SK-N-SH (cell line): ENCODE results near the gene CRYBG1.

ENCODE experiments used
- EP300 ChIP-seq, 2 experiments: IDR thresholded peaks; 2 replicates each; pipeline versions ENCODE4 v1.4.0 to v1.6.1; 2012; ENCODE audit warnings: borderline replicate concordance in 1 of 2, low read depth in 1 of 2, low read length in 1 of 2
- FOSL2 ChIP-seq: IDR thresholded peaks from 2 replicates; pipeline ENCODE4 v1.4.0; 2012; ENCODE audit warnings: low read depth, mild to moderate bottlenecking, moderate library complexity, borderline replicate concordance
- FOXM1 ChIP-seq: IDR thresholded peaks from 2 replicates; pipeline ENCODE4 v1.4.0; 2012; ENCODE audit warnings: low read depth, mild to moderate bottlenecking
- GABPA ChIP-seq: IDR thresholded peaks from 2 replicates; pipeline ENCODE4 v1.4.0; 2012; ENCODE audit warnings: low read depth, mild to moderate bottlenecking
- JUND ChIP-seq: IDR thresholded peaks from 2 replicates; pipeline ENCODE4 v1.4.0; 2012
- POLR2AphosphoS5 ChIP-seq: IDR thresholded peaks from 2 replicates; pipeline ENCODE4 v1.6.1; 2012; ENCODE audit warnings: low read depth, low read length
- SIN3A ChIP-seq: IDR thresholded peaks from 2 replicates; pipeline ENCODE4 v1.6.1; 2012; ENCODE audit warnings: low read depth, mild to moderate bottlenecking, low read length, moderate library complexity, borderline replicate concordance
- SMC3 ChIP-seq: IDR thresholded peaks from 2 replicates; pipeline ENCODE4 v1.6.1; 2012; ENCODE audit warnings: low read depth, low read length, improper control_type of control experiment
- TF ChIP-seq, protein P1 (sequence below): fragments of 200-600 bp; sonication (generic); IDR thresholded peaks from 2 replicates; pipeline ENCODE4 v1.6.1; 2017; ENCODE audit warnings: antibody characterized with exemption, mild to moderate bottlenecking, moderate library complexity

- TF ChIP-seq, protein P1, sequence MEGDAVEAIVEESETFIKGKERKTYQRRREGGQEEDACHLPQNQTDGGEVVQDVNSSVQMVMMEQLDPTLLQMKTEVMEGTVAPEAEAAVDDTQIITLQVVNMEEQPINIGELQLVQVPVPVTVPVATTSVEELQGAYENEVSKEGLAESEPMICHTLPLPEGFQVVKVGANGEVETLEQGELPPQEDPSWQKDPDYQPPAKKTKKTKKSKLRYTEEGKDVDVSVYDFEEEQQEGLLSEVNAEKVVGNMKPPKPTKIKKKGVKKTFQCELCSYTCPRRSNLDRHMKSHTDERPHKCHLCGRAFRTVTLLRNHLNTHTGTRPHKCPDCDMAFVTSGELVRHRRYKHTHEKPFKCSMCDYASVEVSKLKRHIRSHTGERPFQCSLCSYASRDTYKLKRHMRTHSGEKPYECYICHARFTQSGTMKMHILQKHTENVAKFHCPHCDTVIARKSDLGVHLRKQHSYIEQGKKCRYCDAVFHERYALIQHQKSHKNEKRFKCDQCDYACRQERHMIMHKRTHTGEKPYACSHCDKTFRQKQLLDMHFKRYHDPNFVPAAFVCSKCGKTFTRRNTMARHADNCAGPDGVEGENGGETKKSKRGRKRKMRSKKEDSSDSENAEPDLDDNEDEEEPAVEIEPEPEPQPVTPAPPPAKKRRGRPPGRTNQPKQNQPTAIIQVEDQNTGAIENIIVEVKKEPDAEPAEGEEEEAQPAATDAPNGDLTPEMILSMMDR: no peak
- TF ChIP-seq FOXM1 (no peak), POLR2AphosphoS5 (no peak), SMC3 (no peak), EP300 (IDR thresholded peaks at IDR 0.05; ENCODE audit: borderline replicate concordance in 1 of 2, low read depth in 1 of 2, low read length in 1 of 2) (no peak), GABPA (no peak), JUND (no peak), FOSL2 (no peak), SIN3A (no peak)
These were observed 109.4 kb downstream of the CRYBG1 start for GRCh38 chr6:106469882-106470281.
